ENCODE results near the gene METTL25.

DNA sequence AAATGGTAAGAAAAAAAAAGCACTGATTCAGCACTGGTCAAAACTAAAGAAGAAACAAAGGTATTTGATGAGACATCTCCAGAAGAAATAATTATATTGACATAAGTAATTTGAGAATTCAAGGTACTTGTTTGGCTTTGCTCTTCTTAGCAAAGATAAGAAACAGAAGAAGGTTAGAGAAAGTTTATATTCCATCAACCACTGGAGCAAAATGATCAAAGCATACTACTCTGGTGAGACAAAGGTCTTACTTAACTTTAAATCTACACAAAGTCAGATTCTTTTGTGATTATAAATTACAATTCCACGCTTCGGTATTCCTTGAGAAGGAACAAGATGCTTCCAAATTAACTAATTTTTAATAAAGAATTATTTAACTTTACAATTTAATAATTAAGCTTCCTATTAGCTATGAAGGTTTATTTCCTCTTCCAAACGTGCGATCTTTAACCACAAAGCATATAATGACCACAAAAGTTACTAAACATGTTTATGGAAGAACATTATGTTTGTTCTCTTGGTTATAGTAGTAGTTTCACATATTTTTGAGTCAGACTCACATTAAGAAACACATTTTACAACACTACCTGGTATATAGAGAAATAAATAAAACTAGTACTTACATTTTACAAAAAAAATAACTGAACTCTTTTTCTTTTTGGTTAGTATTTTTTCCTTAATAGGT is 53.4 kb downstream of the METTL25 start:
- TF ChIP-seq, protein P1, sequence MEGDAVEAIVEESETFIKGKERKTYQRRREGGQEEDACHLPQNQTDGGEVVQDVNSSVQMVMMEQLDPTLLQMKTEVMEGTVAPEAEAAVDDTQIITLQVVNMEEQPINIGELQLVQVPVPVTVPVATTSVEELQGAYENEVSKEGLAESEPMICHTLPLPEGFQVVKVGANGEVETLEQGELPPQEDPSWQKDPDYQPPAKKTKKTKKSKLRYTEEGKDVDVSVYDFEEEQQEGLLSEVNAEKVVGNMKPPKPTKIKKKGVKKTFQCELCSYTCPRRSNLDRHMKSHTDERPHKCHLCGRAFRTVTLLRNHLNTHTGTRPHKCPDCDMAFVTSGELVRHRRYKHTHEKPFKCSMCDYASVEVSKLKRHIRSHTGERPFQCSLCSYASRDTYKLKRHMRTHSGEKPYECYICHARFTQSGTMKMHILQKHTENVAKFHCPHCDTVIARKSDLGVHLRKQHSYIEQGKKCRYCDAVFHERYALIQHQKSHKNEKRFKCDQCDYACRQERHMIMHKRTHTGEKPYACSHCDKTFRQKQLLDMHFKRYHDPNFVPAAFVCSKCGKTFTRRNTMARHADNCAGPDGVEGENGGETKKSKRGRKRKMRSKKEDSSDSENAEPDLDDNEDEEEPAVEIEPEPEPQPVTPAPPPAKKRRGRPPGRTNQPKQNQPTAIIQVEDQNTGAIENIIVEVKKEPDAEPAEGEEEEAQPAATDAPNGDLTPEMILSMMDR (IDR thresholded peaks at IDR 0.05): no peak
- TF ChIP-seq POLR2A (IDR thresholded peaks at IDR 0.05) (no peak), POLR2AphosphoS5 (IDR thresholded peaks at IDR 0.05) (no peak)

Data from upper lobe of left lung (tissue), 4 donors.